KMS-11 (cell line): ENCODE data around the gene EPG5.

Source experiments
- H2AFZ ChIP-seq: fragments of 200-600 bp; sonication (generic); 2 replicates; pipeline ENCODE4 v1.6.1; 2016; ENCODE audit warnings: antibody characterized with exemption, mixed run types, low read depth
- H3K27ac ChIP-seq: fragments of 200-600 bp; sonication (generic); 2 replicates; pipeline ENCODE4 v1.6.1; 2016; ENCODE audit warnings: mild to moderate bottlenecking, mixed run types
- H3K27me3 ChIP-seq: fragments of 200-600 bp; sonication (generic); 2 replicates; pipeline ENCODE4 v1.6.1; 2017; ENCODE audit warnings: mild to moderate bottlenecking, low read depth, mixed run types, moderate library complexity; ENCODE audit not compliant: insufficient read depth
- H3K36me3 ChIP-seq: fragments of 200-600 bp; sonication (generic); 2 replicates; pipeline ENCODE4 v1.6.1; 2017; ENCODE audit warnings: mild to moderate bottlenecking, mixed run types; ENCODE audit not compliant: insufficient read depth
- H3K4me1 ChIP-seq: fragments of 200-600 bp; sonication (generic); 2 replicates; pipeline ENCODE4 v1.6.1; 2016; ENCODE audit warnings: mild to moderate bottlenecking, low read depth, mixed run types; ENCODE audit not compliant: poor library complexity, severe bottlenecking
- H3K4me2 ChIP-seq: fragments of 200-600 bp; sonication (generic); 2 replicates; pipeline ENCODE4 v1.7.0; 2016; ENCODE audit warnings: mild to moderate bottlenecking, mixed run types
- H3K4me3 ChIP-seq: fragments of 200-600 bp; sonication (generic); IDR thresholded peaks from 2 replicates; pipeline ENCODE4 v1.6.1; 2017; ENCODE audit warnings: low read depth, low read length, mixed read lengths; ENCODE audit not compliant: insufficient read depth
- H3K79me2 ChIP-seq: fragments of 200-600 bp; sonication (generic); 2 replicates; pipeline ENCODE4 v1.6.1; 2016; ENCODE audit warnings: low read depth, mixed run types; ENCODE audit not compliant: insufficient read depth
- H3K9ac ChIP-seq: fragments of 200-600 bp; sonication (generic); 2 replicates; pipeline ENCODE4 v1.6.1; 2016; ENCODE audit warnings: mild to moderate bottlenecking, mixed run types
- H4K20me1 ChIP-seq: fragments of 200-600 bp; sonication (generic); 2 replicates; pipeline ENCODE4 v1.6.1; 2016; ENCODE audit warnings: mild to moderate bottlenecking, mixed run types; ENCODE audit not compliant: insufficient read depth
- TF ChIP-seq, protein P1 (sequence below): fragments of 200-600 bp; sonication (generic); conservative IDR thresholded peaks from 2 replicates; pipeline ENCODE4 v1.6.1; 2017; ENCODE audit warnings: low read depth, mild to moderate bottlenecking, antibody characterized with exemption, low read length, moderate library complexity, mixed read lengths

The EPG5 gene

DNA sequence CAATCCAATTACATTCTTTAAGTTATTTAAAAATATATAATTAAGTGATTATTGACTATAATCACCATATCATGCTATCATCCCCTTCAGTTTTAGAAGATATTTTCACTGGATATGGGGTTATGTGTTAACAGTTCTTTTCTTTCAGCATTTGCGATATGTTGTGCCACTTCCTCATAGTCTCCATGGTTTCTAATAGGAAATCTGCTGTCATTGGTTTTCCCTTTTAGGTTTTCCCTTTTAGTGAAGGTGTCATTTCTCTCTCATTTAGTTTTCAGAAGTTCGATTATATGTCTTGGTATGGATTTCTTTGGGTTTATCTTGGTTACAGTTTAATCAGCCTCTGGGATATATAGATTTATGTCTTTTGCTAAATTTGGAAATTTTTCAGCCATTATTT lies 34.8 kb upstream of the EPG5 start:
- Histone ChIP-seq H3K27ac (no peak overlapping the region), H3K4me1 (no peaks in the 10 kb centered on the region), H2AFZ (no peak overlapping the region), H3K79me2 (no peaks in the 10 kb centered on the region), H4K20me1 (no peaks in the 10 kb centered on the region), H3K4me3 (no peak overlapping the region), H3K36me3 (no peaks in the 10 kb centered on the region), H3K4me2 (no peak overlapping the region), H3K9ac (no peak overlapping the region), H3K27me3 (no peaks in the 10 kb centered on the region)
- TF ChIP-seq, protein P1, sequence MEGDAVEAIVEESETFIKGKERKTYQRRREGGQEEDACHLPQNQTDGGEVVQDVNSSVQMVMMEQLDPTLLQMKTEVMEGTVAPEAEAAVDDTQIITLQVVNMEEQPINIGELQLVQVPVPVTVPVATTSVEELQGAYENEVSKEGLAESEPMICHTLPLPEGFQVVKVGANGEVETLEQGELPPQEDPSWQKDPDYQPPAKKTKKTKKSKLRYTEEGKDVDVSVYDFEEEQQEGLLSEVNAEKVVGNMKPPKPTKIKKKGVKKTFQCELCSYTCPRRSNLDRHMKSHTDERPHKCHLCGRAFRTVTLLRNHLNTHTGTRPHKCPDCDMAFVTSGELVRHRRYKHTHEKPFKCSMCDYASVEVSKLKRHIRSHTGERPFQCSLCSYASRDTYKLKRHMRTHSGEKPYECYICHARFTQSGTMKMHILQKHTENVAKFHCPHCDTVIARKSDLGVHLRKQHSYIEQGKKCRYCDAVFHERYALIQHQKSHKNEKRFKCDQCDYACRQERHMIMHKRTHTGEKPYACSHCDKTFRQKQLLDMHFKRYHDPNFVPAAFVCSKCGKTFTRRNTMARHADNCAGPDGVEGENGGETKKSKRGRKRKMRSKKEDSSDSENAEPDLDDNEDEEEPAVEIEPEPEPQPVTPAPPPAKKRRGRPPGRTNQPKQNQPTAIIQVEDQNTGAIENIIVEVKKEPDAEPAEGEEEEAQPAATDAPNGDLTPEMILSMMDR = no peak

DNA sequence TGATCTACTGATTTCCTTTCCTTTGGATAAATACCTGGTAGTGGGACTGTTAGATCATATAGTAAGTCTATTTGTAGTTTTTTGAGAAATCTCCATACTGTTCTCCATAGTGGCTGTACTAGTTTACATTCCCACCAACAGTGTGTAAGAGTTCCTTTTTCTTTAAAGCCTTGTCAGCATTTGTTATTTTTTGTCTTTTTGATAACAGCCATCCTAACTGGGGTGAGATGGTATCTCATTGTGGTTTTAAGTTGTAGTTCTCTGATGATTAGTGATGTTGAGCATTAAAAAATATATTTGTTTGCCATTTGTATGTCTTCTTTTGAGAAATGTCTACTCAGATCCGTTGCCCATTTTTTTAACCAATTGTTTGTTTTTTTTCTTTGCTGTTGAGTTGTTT lies 33.9 kb upstream of the EPG5 start:
- Histone ChIP-seq H3K27me3 (no peaks in the 10 kb centered on the region), H3K79me2 (no peaks in the 10 kb centered on the region), H4K20me1 (no peaks in the 10 kb centered on the region), H3K9ac (no peak overlapping the region), H3K27ac (no peak overlapping the region), H2AFZ (no peak overlapping the region), H3K4me1 (no peaks in the 10 kb centered on the region), H3K36me3 (no peaks in the 10 kb centered on the region), H3K4me2 (no peak overlapping the region), H3K4me3 (no peak overlapping the region)
- TF ChIP-seq, protein P1 = no peak

DNA sequence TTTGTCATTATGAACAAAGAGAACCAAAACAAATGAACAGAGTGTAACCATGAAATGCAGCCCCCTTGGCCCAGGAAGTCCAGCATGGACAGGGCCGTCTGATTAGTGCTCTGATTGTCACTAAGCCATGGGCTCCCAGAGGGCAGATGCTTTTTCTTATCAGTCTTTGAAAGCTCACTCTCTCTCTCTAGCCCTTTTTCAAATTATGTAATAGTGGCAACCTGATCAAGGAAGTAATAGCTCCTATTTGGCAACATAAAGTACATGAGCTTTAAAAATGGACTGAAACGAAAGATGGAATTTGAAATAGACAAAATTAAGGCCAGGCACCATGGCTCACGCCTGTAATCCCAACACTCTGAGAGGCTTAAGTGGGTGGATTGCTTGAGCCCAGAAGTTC lies 32.4 kb upstream of the EPG5 start:
- Histone ChIP-seq H3K36me3 (no peaks in the 10 kb centered on the region), H3K27ac (no peak overlapping the region), H3K4me1 (no peaks in the 10 kb centered on the region), H3K4me3 (no peak overlapping the region), H4K20me1 (no peaks in the 10 kb centered on the region), H3K4me2 (no peak overlapping the region), H3K9ac (no peak overlapping the region), H3K27me3 (no peaks in the 10 kb centered on the region), H3K79me2 (no peaks in the 10 kb centered on the region), H2AFZ (no peak overlapping the region)
- TF ChIP-seq, protein P1 = no peak

DNA sequence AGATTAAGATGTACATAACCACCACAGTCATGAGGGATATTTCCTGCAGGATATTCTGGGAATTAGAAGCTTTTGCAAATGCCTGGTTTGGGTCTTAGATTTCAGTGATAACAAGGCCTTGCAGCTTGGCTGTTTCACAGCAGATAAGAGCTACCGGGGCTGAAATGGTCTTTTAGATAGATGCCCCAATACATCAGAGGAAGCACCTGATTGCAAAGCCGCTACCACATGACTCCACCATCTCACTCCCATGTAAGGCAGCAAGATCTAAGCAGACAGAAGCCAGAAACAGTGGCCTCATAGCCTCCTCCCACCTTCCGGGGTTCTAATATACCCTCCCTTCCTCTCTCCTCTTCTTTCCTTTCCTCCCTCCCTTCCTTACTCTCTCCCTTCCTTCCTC lies 31.1 kb upstream of the EPG5 start:
- no peaks in the 10 kb centered on the region for H3K27me3 ChIP-seq
- H3K4me3 ChIP-seq = no peak overlapping the region
- H3K27ac ChIP-seq = no peak overlapping the region
- no peak overlapping the region for H2AFZ ChIP-seq
- H4K20me1 ChIP-seq = no peaks in the 10 kb centered on the region
- H3K4me1 ChIP-seq = no peaks in the 10 kb centered on the region
- TF ChIP-seq, protein P1 = no peak
- H3K9ac ChIP-seq = no peak overlapping the region
- H3K79me2 ChIP-seq = no peaks in the 10 kb centered on the region
- H3K36me3 ChIP-seq = no peaks in the 10 kb centered on the region
- no peak overlapping the region for H3K4me2 ChIP-seq

DNA sequence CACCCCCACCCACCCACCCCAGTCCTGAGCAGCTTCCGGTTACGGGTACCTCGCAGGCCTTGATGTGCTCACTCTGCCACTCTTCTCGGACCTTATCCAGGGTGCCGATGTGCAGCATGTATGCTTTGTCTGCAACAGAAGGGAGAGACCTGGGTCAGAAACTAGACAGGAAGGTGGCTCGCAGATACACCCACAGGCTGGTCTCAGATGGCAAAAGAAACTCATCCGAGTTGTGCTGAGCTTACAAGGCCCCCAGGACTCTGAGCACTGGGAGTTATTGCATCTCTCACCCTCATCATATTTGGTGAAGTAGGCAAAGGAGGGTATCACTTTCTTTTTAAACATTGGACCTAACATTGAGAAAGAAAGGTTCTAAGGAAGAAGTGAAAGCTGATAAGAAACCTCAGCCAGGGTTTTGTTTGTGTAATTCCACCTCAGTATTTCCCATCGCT lies 30.6 kb upstream of the EPG5 start:
- TF ChIP-seq, protein P1 = no peak
- Histone ChIP-seq H2AFZ (no peak overlapping the region), H3K27ac (no peak overlapping the region), H3K79me2 (no peaks in the 10 kb centered on the region), H3K4me3 (no peak overlapping the region), H3K4me1 (no peaks in the 10 kb centered on the region), H3K4me2 (no peak overlapping the region), H3K36me3 (no peaks in the 10 kb centered on the region), H3K9ac (no peak overlapping the region), H4K20me1 (no peaks in the 10 kb centered on the region), H3K27me3 (no peaks in the 10 kb centered on the region)
